ENCODE data around the gene IVD.

Gene IVD

GRCh38 chr15:40379374-40379773 lies 26.2 kb upstream of the IVD start:
- FAIRE-seq: no peak

GRCh38 chr15:40379853-40380252 lies 25.7 kb upstream of the IVD start:
- FAIRE-seq: no peak

- FAIRE-seq: no peak
These were observed 25.0 kb upstream of the IVD start for GRCh38 chr15:40380636-40381035.

- FAIRE-seq: no peak
These were observed 23.6 kb upstream of the IVD start for GRCh38 chr15:40381818-40382529.

- peak; percentile 71 for FAIRE-seq
These were observed 22.8 kb upstream of the IVD start, which contains the start of gene KNSTRN for GRCh38 chr15:40382580-40383456. KNSTRN (plus strand) TSS chr15:40382721; CDS start chr15:40382836, 115 bp downstream.

GRCh38 chr15:40386480-40386879 lies 19.1 kb upstream of the IVD start:
- no peak for FAIRE-seq

- FAIRE-seq: no peak
These were observed 16.4 kb upstream of the IVD start for GRCh38 chr15:40388941-40389823.

- FAIRE-seq: no peak
These were observed 15.6 kb upstream of the IVD start for GRCh38 chr15:40389824-40390595.

GRCh38 chr15:40392986-40393948 lies 12.3 kb upstream of the IVD start:
- FAIRE-seq: no peak

GRCh38 chr15:40397688-40398412 lies 7.7 kb upstream of the IVD start:
- no peak for FAIRE-seq

- no peak for FAIRE-seq
These were observed 7.2 kb upstream of the IVD start for GRCh38 chr15:40398413-40398873.

- FAIRE-seq: no peak
These were observed 6.2 kb upstream of the IVD start for GRCh38 chr15:40399370-40399769.

- no peak for FAIRE-seq
These were observed 1.9 kb downstream of the IVD start for GRCh38 chr15:40407330-40407990.

GRCh38 chr15:40409366-40409765 lies 3.8 kb downstream of the IVD start:
- FAIRE-seq: no peak

GRCh38 chr15:40410476-40410875 lies 4.9 kb downstream of the IVD start:
- FAIRE-seq: no peak

GRCh38 chr15:40412095-40412759 lies 6.6 kb downstream of the IVD start:
- FAIRE-seq: no peak

- no peak for FAIRE-seq
These were observed 7.4 kb downstream of the IVD start for GRCh38 chr15:40413036-40413435.

- no peak for FAIRE-seq
These were observed 9.2 kb downstream of the IVD start for GRCh38 chr15:40414816-40415215.

GRCh38 chr15:40415226-40415625 lies 9.6 kb downstream of the IVD start:
- no peak for FAIRE-seq
